Stomach (tissue), 4 donors: ENCODE results near the gene ZAR1L.

Experiments
- EP300 ChIP-seq: sonication (generic); formaldehyde crosslinking; IDR thresholded peaks from one replicate; pipeline ENCODE4 v1.6.1; 2017; ENCODE audit warnings: antibody characterized with exemption
- POLR2A ChIP-seq, 4 donors: fragments of 450-650 bp; IDR thresholded peaks; one replicate each; pipeline ENCODE4 v1.6.1; 2016; ENCODE audit warnings: antibody characterized with exemption in 4 of 4, control low read depth in 2 of 4, mild to moderate bottlenecking in 1 of 4, moderate library complexity in 1 of 4
- TF ChIP-seq, protein P1 (sequence below), 7 experiments: fragments of 450-650 bp in 4 of 7; fragments of 200-600 bp in 3 of 7; sonication (generic) in 3 of 7; IDR thresholded peaks; one replicate each; pipeline ENCODE4 v1.5.1; 2016 to 2019; ENCODE audit warnings: antibody characterized with exemption in 7 of 7, control low read depth in 2 of 7, mild to moderate bottlenecking in 1 of 7

DNA sequence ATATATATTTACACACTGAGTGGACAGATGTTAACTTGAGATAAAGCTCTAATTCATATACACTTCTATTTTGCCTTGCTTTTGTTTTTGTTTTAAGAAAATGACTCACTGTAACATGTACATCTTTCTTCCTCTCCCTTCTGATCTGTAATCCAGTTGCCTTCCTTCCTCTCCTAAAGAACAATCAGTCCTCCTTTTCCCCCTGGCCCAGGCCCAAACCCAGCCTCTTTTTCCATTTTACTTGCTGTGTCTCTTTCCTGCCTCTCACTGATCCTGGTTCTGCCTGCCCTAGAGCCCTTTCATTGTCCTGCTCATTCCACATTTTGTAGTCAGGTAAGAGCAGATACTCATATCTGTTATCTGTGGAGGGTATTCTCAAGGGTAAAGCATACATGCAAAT is 50.8 kb downstream of the ZAR1L start:
- TF ChIP-seq, protein P1, sequence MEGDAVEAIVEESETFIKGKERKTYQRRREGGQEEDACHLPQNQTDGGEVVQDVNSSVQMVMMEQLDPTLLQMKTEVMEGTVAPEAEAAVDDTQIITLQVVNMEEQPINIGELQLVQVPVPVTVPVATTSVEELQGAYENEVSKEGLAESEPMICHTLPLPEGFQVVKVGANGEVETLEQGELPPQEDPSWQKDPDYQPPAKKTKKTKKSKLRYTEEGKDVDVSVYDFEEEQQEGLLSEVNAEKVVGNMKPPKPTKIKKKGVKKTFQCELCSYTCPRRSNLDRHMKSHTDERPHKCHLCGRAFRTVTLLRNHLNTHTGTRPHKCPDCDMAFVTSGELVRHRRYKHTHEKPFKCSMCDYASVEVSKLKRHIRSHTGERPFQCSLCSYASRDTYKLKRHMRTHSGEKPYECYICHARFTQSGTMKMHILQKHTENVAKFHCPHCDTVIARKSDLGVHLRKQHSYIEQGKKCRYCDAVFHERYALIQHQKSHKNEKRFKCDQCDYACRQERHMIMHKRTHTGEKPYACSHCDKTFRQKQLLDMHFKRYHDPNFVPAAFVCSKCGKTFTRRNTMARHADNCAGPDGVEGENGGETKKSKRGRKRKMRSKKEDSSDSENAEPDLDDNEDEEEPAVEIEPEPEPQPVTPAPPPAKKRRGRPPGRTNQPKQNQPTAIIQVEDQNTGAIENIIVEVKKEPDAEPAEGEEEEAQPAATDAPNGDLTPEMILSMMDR (IDR thresholded peaks at IDR 0.05), result no peak
- no peak for TF ChIP-seq EP300
- TF ChIP-seq POLR2A (IDR thresholded peaks at IDR 0.05), result no peak
